HL-60 (cell line): ENCODE measurements around the gene CSNK1A1.

Experiments used
- DNase-seq, 2 experiments: peaks; one replicate each; pipeline ENCODE4 v3.0.0-alpha.2; 2010 to 2020; ENCODE audit warnings: low read depth in 1 of 2, low spot score in 1 of 2
- H3K27ac ChIP-seq: fragments of 250-450 bp; sonication (Bioruptor Pico); replicated peaks from 2 replicates; pipeline ENCODE4 v1.5.1; 2020; ENCODE audit warnings: mild to moderate bottlenecking, moderate library complexity
- H3K27me3 ChIP-seq: fragments of 250-450 bp; sonication (Bioruptor Pico); 2 replicates; pipeline ENCODE4 v1.5.1; 2021; ENCODE audit warnings: mild to moderate bottlenecking, moderate library complexity; ENCODE audit not compliant: insufficient read depth, poor library complexity, severe bottlenecking
- H3K4me3 ChIP-seq: replicated peaks from 2 replicates; pipeline ENCODE4 v1.5.1; 2011; ENCODE audit warnings: mild to moderate bottlenecking, control low read depth, low read length; ENCODE audit not compliant: insufficient read depth
- GABPA ChIP-seq: IDR thresholded peaks from 2 replicates; pipeline ENCODE4 v1.6.1; 2012; ENCODE audit warnings: low read depth
- POLR2AphosphoS5 ChIP-seq: IDR thresholded peaks from 2 replicates; pipeline ENCODE4 v1.6.1; 2012; ENCODE audit warnings: low read depth
- SPI1 ChIP-seq: IDR thresholded peaks from 2 replicates; pipeline ENCODE4 v1.6.1; 2012; ENCODE audit warnings: low read depth, mild to moderate bottlenecking, borderline replicate concordance
- TF ChIP-seq, protein P1 (sequence below): IDR thresholded peaks from one replicate; pipeline ENCODE4 v1.5.1; 2011; ENCODE audit warnings: low read length, control low read depth, inconsistent platforms; ENCODE audit not compliant: insufficient read depth
- TF ChIP-seq, protein P2 (sequence below): IDR thresholded peaks from 2 replicates; pipeline ENCODE4 v1.6.1; 2012; ENCODE audit warnings: low read depth; ENCODE audit not compliant: insufficient replicate concordance

Gene CSNK1A1

DNA sequence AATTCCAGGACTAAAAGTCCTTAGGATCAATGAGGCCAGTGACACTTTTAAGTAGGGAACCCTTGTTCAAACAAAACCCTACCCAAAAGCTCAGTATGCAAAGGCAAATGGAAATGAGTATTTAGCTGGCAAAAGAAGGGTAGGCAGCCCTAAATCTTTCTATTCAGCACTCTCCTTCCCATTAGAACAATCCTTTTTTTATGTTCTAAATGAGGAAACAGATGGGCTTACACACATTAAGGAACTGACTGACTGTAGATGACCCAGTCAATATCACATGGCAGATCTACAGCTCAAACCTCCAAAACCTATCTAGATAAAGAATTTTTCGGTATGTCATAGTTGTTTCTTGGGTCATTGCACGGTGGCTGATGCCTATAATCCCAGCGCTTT, 7.2 kb downstream of the CSNK1A1 start:
- Histone ChIP-seq H3K4me3 (no peak overlapping the region), H3K27me3 (no peaks in the 10 kb centered on the region), H3K27ac (no peak overlapping the region)
- DNase-seq, result peak in 1 of 2 experiments; percentile 12
- TF ChIP-seq, protein P1, sequence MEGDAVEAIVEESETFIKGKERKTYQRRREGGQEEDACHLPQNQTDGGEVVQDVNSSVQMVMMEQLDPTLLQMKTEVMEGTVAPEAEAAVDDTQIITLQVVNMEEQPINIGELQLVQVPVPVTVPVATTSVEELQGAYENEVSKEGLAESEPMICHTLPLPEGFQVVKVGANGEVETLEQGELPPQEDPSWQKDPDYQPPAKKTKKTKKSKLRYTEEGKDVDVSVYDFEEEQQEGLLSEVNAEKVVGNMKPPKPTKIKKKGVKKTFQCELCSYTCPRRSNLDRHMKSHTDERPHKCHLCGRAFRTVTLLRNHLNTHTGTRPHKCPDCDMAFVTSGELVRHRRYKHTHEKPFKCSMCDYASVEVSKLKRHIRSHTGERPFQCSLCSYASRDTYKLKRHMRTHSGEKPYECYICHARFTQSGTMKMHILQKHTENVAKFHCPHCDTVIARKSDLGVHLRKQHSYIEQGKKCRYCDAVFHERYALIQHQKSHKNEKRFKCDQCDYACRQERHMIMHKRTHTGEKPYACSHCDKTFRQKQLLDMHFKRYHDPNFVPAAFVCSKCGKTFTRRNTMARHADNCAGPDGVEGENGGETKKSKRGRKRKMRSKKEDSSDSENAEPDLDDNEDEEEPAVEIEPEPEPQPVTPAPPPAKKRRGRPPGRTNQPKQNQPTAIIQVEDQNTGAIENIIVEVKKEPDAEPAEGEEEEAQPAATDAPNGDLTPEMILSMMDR, result no peak
- TF ChIP-seq SPI1 (peak; percentile 31; the same call in 1 of the 2 replicates), POLR2AphosphoS5 (no peak), GABPA (no peak)
- TF ChIP-seq, protein P2, sequence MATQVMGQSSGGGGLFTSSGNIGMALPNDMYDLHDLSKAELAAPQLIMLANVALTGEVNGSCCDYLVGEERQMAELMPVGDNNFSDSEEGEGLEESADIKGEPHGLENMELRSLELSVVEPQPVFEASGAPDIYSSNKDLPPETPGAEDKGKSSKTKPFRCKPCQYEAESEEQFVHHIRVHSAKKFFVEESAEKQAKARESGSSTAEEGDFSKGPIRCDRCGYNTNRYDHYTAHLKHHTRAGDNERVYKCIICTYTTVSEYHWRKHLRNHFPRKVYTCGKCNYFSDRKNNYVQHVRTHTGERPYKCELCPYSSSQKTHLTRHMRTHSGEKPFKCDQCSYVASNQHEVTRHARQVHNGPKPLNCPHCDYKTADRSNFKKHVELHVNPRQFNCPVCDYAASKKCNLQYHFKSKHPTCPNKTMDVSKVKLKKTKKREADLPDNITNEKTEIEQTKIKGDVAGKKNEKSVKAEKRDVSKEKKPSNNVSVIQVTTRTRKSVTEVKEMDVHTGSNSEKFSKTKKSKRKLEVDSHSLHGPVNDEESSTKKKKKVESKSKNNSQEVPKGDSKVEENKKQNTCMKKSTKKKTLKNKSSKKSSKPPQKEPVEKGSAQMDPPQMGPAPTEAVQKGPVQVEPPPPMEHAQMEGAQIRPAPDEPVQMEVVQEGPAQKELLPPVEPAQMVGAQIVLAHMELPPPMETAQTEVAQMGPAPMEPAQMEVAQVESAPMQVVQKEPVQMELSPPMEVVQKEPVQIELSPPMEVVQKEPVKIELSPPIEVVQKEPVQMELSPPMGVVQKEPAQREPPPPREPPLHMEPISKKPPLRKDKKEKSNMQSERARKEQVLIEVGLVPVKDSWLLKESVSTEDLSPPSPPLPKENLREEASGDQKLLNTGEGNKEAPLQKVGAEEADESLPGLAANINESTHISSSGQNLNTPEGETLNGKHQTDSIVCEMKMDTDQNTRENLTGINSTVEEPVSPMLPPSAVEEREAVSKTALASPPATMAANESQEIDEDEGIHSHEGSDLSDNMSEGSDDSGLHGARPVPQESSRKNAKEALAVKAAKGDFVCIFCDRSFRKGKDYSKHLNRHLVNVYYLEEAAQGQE, result no peak

DNA sequence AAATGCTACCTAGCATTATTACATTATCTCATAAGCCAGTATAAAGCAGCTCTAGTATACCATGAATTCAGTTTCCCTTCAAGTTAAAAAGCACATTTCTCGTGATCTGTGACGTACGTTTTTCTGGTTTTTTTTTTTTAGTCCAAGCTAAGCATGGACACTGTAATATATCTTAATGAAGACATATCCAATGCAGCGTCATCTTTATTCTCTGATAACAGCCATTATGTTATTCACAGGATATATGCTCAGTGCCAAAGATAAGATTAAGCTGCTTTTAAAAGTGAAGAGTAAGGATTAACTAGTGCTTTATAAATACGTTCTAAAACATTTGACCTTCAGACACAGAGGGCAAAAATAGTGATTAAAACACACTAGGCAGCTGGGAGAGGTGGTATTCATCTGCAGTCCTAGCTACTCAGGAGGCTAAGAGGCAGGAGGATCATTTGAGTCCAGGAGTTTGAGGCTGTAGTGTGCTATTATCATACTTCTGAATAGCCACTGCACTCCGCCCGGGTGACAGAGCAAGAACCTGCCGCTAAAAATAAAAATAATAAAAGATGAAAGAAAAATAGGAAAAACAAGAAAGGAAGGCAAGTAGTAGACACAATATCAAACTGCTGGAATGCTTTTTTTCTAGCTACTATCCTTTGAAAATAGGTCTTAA, 7.7 kb downstream of the CSNK1A1 start:
- Histone ChIP-seq H3K27me3 (no peaks in the 10 kb centered on the region), H3K27ac (no peak overlapping the region), H3K4me3 (no peak overlapping the region)
- no peak for TF ChIP-seq GABPA
- TF ChIP-seq, protein P2, result no peak
- TF ChIP-seq SPI1, result no peak
- TF ChIP-seq, protein P1, result no peak
- TF ChIP-seq POLR2AphosphoS5, result no peak
- no peak for DNase-seq

DNA sequence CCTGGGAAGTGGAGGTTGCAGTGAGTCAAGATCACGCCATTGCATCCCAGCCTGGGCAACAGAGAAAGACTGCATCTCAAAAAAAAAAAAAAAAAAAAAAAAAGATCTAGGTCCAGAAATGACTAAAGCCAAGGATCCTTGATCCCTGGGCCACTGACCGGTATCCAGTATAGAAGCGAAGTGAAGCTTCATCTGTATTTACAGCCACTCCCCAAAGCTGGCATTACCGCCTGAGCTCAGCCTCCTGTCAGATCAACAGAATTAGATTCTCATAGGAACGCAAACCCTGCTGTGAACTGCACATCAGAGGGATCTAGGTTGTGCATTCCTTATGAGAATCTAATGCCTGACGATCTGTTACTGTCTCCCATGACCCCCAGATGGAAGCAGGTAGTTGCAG, 9.3 kb downstream of the CSNK1A1 start:
- TF ChIP-seq POLR2AphosphoS5, result no peak
- TF ChIP-seq SPI1, result no peak
- TF ChIP-seq GABPA, result no peak
- TF ChIP-seq, protein P1, result no peak
- TF ChIP-seq, protein P2, result no peak
- no peak overlapping the region for H3K27ac ChIP-seq
- no peaks in the 10 kb centered on the region for H3K27me3 ChIP-seq
- no peak for DNase-seq
- no peak overlapping the region for H3K4me3 ChIP-seq
